SK-N-SH (cell line): ENCODE measurements around the gene ARHGAP8. TPM values are rescaled to one million over a fixed set of nuclear protein-coding genes. Genes with fewer than 3 reads are reported as not detected.
"Not testable (repeated sequence)": the region's sequence is repeated elsewhere in the genome, so short reads cannot be mapped to it uniquely, and the experiment has no call there.

ENCODE experiments used
- CTCF ChIA-PET: fragments of 300-600, 350-600 bp; formaldehyde crosslinking; extraction: SDS; loops from one replicate; lab custom pipeline; 2021; lab: Yijun Ruan, JAX
- POLR2A ChIA-PET: fragments of 350-600 bp; sonication (Branson Sonifier 250); formaldehyde crosslinking; extraction: SDS; loops from one replicate; lab custom pipeline; 2020; ENCODE audit warnings: antibody characterized with exemption, inconsistent platforms; lab: Yijun Ruan, JAX
- DNase-seq: peaks from one replicate; pipeline ENCODE4 v3.0.0; 2012
- H2AFZ ChIP-seq: fragments of 200-600 bp; sonication (generic); 2 replicates; pipeline ENCODE4 v1.8.1; 2016; ENCODE audit warnings: antibody characterized with exemption, mild to moderate bottlenecking, low read depth
- H3F3A ChIP-seq: fragments of 200-600 bp; sonication (generic); replicated peaks from 2 replicates; pipeline ENCODE3; 2016; ENCODE audit warnings: antibody characterized with exemption, mild to moderate bottlenecking; ENCODE audit not compliant: insufficient read depth
- H3K27ac ChIP-seq, 2 experiments: fragments of 200-500 bp in 1 of 2; fragments of 200-600 bp in 1 of 2; sonication (Bioruptor generic) in 1 of 2; sonication (generic), shearing (Covaris generic) in 1 of 2; 2 replicates each; pipeline versions ENCODE4 v1.5.1 to v1.6.1; 2014 to 2016; ENCODE audit warnings: low read depth in 2 of 2, inconsistent platforms in 1 of 2, low read length in 1 of 2, mild to moderate bottlenecking in 1 of 2, mixed read lengths in 1 of 2
- H3K27me3 ChIP-seq: fragments of 200-600 bp; sonication (generic), shearing (Covaris generic); 2 replicates; pipeline ENCODE4 v1.6.1; 2016; ENCODE audit warnings: mixed run types; ENCODE audit not compliant: insufficient read depth
- H3K36me3 ChIP-seq, 2 experiments: fragments of 200-500 bp in 1 of 2; fragments of 200-600 bp in 1 of 2; sonication (Bioruptor generic) in 1 of 2; sonication (generic) in 1 of 2; replicated peaks in 1 of 2; 2 replicates each; pipeline versions ENCODE3 to v1.5.1; 2014 to 2016; ENCODE audit warnings: low read length in 1 of 2, mild to moderate bottlenecking in 1 of 2; ENCODE audit not compliant: insufficient read depth in 2 of 2, control insufficient read depth in 1 of 2
- H3K4me1 ChIP-seq, 2 experiments: fragments of 200-500 bp in 1 of 2; fragments of 200-600 bp in 1 of 2; sonication (Bioruptor generic) in 1 of 2; sonication (generic), shearing (Covaris generic) in 1 of 2; 2 replicates each; pipeline versions ENCODE4 v1.5.1 to v1.6.1; 2014 to 2016; ENCODE audit warnings: low read depth in 1 of 2, low read length in 1 of 2, mixed run types in 1 of 2; ENCODE audit not compliant: insufficient read depth in 2 of 2, control insufficient read depth in 1 of 2
- H3K4me2 ChIP-seq: fragments of 200-600 bp; sonication (generic), shearing (Covaris generic); 2 replicates; pipeline ENCODE4 v1.6.1; 2017; ENCODE audit warnings: mixed run types
- H3K4me3 ChIP-seq, 2 experiments: fragments of 200-500 bp in 1 of 2; fragments of 200-600 bp in 1 of 2; sonication (Bioruptor generic) in 1 of 2; sonication (generic), shearing (Covaris generic) in 1 of 2; 2 replicates each; pipeline versions ENCODE4 v1.5.1 to v1.8.1; 2014 to 2016; ENCODE audit warnings: low read depth in 2 of 2, inconsistent platforms in 1 of 2, low read length in 1 of 2, mild to moderate bottlenecking in 1 of 2, mixed read lengths in 1 of 2, moderate library complexity in 1 of 2
- H3K79me2 ChIP-seq: fragments of 200-600 bp; sonication (generic); 2 replicates; pipeline ENCODE4 v1.8.1; 2017; ENCODE audit warnings: mild to moderate bottlenecking; ENCODE audit not compliant: insufficient read depth
- H3K9ac ChIP-seq: fragments of 200-600 bp; sonication (generic); 2 replicates; pipeline ENCODE4 v1.6.1; 2017; ENCODE audit warnings: mixed run types
- H3K9me2 ChIP-seq: fragments of 200-600 bp; sonication (generic); 2 replicates; pipeline ENCODE4 v1.6.1; 2017; ENCODE audit warnings: mixed run types
- H3K9me3 ChIP-seq: fragments of 200-600 bp; sonication (generic); 2 replicates; pipeline ENCODE4 v1.6.1; 2017; ENCODE audit warnings: mixed run types, mild to moderate bottlenecking, moderate library complexity
- H4K20me1 ChIP-seq: fragments of 200-600 bp; sonication (generic); 2 replicates; pipeline ENCODE4 v1.6.1; 2017; ENCODE audit warnings: mild to moderate bottlenecking, mixed run types; ENCODE audit not compliant: insufficient read depth
- EZH2phosphoT487 ChIP-seq: fragments of 200-600 bp; sonication (generic); IDR thresholded peaks from 2 replicates; pipeline ENCODE4 v1.6.1; 2017; ENCODE audit warnings: low read depth, mixed run types, mild to moderate bottlenecking, antibody characterized with exemption, moderate library complexity, borderline replicate concordance
- FOSL2 ChIP-seq: IDR thresholded peaks from 2 replicates; pipeline ENCODE4 v1.4.0; 2012; ENCODE audit warnings: low read depth, mild to moderate bottlenecking, moderate library complexity, borderline replicate concordance
- GATA2 ChIP-seq: sonication (generic); formaldehyde crosslinking; IDR thresholded peaks from 2 replicates; pipeline ENCODE4 v1.5.0; 2020; ENCODE audit warnings: mild to moderate bottlenecking, missing genetic modification reagents
- NRF1 ChIP-seq: IDR thresholded peaks from 2 replicates; pipeline ENCODE4 v1.6.1; 2012; ENCODE audit warnings: low read depth, mild to moderate bottlenecking, low read length
- RFX5 ChIP-seq: IDR thresholded peaks from 2 replicates; pipeline ENCODE4 v1.6.1; 2012; ENCODE audit warnings: mild to moderate bottlenecking, improper control_type of control experiment, low read length
- SIN3A ChIP-seq: IDR thresholded peaks from 2 replicates; pipeline ENCODE4 v1.6.1; 2012; ENCODE audit warnings: low read depth, mild to moderate bottlenecking, low read length, moderate library complexity, borderline replicate concordance
- TEAD4 ChIP-seq: IDR thresholded peaks from 2 replicates; pipeline ENCODE4 v1.4.0; 2012; ENCODE audit warnings: mild to moderate bottlenecking, borderline replicate concordance; ENCODE audit not compliant: insufficient read depth
- WGBS: methylation state at CpG from one replicate; pipeline ENCODE4 v1.1.6; 2017; ENCODE audit warnings: low lambda C conversion rate; 5-methylcytosine and 5-hydroxymethylcytosine counted together
- polyA plus RNA-seq, 3 experiments: library from polyadenylated mRNA; depleted of rRNA; stranded (reverse); fragments of >200 nt; gene quantifications; 2 replicates each; pipeline ENCODE4 v1.2.3, GENCODE V29; 2012
- TF ChIP-seq, protein P1 (sequence below): fragments of 150-350 bp; IDR thresholded peaks from 2 replicates; pipeline ENCODE4 v1.6.1; 2016; ENCODE audit warnings: mild to moderate bottlenecking, low read depth, low read length
- TF ChIP-seq, protein P2 (sequence below): IDR thresholded peaks from 2 replicates; pipeline ENCODE4 v1.4.0; 2012; ENCODE audit warnings: low read depth

The ARHGAP8 gene
- polyA plus RNA-seq, 1 of the 3 experiments (the other 2 are of a cell fraction): 0.08 TPM

DNA sequence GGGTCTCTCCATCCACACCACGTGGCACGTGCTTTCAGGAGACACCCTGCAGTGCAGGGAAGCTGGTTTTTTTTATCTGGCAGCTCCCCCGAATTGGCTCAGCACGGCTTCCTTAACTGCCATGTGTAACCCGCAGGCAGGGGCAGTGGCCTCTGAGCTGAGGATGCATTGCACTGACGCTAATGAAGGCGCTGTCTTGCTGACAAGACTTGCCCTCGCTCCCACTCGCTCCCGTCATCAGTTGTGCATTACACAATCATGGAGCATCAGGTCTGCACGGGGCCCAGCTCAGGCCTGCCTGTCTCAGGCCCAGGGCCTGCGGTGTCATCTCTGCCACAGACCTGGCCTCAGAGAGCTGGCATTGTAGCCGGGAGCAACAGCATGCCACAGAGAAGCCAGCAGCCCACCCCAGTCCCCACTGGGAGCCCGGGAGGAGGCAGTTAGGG lies 95.9 kb downstream of the ARHGAP8 start (continued):
- TF ChIP-seq, protein P1, sequence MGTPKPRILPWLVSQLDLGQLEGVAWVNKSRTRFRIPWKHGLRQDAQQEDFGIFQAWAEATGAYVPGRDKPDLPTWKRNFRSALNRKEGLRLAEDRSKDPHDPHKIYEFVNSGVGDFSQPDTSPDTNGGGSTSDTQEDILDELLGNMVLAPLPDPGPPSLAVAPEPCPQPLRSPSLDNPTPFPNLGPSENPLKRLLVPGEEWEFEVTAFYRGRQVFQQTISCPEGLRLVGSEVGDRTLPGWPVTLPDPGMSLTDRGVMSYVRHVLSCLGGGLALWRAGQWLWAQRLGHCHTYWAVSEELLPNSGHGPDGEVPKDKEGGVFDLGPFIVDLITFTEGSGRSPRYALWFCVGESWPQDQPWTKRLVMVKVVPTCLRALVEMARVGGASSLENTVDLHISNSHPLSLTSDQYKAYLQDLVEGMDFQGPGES: no peak
- no peak for TF ChIP-seq SIN3A
- TF ChIP-seq FOSL2: no peak
- TF ChIP-seq EZH2phosphoT487: no peak

DNA sequence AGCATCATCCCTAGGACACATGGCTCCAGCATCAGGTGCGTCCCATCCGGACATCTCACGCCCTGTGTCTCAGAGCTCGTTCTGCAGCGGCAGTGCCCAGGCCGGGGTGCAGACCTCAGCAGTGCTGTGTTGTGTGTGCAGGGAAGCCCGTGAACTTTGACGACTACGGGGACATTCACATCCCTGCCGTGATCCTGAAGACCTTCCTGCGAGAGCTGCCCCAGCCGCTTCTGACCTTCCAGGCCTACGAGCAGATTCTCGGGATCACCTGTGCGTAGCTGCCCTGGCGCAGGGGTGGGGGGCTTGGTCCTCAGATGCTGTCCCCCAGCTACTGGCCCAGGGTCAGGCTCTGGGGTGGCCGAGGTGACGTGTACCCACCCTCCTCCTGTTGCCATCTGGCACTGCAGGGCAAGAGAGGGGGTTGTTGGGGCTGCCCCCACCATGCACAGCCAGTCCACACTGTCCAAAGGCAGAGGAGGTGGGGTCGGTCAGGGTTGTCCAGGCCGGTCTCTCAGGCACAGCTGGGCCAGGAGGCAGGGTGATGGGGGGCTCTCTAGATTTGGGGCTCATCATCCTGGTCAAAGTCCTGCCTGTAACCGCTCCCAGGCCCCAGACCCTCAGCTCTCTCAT lies 96.5 kb downstream of the ARHGAP8 start:
- Histone ChIP-seq H3K4me1 (peaks cover 0 to 19% of the 10 kb centered on the region in 2 experiments; a peak in 1 of 4 replicates), H3K9me3 (no peaks in the 10 kb centered on the region), H3F3A (no peaks in the 10 kb centered on the region), H3K4me3 (no peak overlapping the region), H3K79me2 (no peaks in the 10 kb centered on the region), H3K4me2 (no peak overlapping the region), H2AFZ (no peak overlapping the region), H3K9me2 (no peaks in the 10 kb centered on the region), H3K36me3 (no peaks in the 10 kb centered on the region), H4K20me1 (no peaks in the 10 kb centered on the region), H3K27me3 (no peaks in the 10 kb centered on the region), H3K27ac (no peak overlapping the region), H3K9ac (no peak overlapping the region)
- CTCF ChIA-PET: interaction anchor here (1.4 kb wide), 1 partner anchor 28 kb away, joined by 3 read pairs; no protein-coding TSS in a partner anchor
- no peak for TF ChIP-seq TEAD4
- no peak for DNase-seq
- WGBS: 44% methylated on average over 3 of the region's 21 CpGs
- POLR2A ChIA-PET: no interaction called here

DNA sequence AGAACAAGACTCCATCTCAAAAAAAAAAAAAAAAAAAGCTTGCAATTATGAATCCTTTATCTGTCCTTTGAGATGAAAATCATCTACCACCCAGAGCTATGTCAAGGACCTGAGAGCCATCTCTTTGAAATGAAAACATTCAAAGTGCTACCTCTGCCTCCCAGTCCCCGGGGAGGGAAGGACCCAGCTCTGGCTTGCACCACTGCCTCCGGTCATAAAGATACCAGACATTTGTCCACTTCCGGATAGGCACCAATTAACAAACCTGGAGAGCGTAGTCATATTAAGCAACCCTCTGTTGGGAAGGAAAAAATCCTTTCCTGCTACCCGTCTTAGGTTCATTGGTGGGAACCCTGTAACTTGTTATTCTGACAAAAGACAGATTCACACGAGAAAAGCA lies 98.6 kb downstream of the ARHGAP8 start:
- H3K9me3 ChIP-seq: no peaks in the 10 kb centered on the region
- WGBS: 50% methylated on average over 6 of the region's 6 CpGs
- no peaks in the 10 kb centered on the region for H3K9me2 ChIP-seq
- H2AFZ ChIP-seq: no peak overlapping the region
- DNase-seq: peak; percentile 65
- no peaks in the 10 kb centered on the region for H3K36me3 ChIP-seq
- H3F3A ChIP-seq: no peaks in the 10 kb centered on the region
- no peak overlapping the region for H3K4me2 ChIP-seq
- no peak overlapping the region for H3K27ac ChIP-seq
- TF ChIP-seq NRF1 (no peak), GATA2 (CRISPR knock-in tag) (0 out of 2 replicates have a peak, but pooled peaks have one; percentile 15), RFX5 (no peak)
- TF ChIP-seq, protein P2, sequence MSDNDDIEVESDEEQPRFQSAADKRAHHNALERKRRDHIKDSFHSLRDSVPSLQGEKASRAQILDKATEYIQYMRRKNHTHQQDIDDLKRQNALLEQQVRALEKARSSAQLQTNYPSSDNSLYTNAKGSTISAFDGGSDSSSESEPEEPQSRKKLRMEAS: no peak
- TF ChIP-seq, all 33 proteins: peak for 1
- ChIA-PET POLR2A (no interaction called here), CTCF (no interaction called here)
- H3K4me3 ChIP-seq: no peak overlapping the region
- peaks cover 0 to 19% of the 10 kb centered on the region in 2 experiments; a peak in 1 of 4 replicates for H3K4me1 ChIP-seq
- no peaks in the 10 kb centered on the region for H3K79me2 ChIP-seq
- no peaks in the 10 kb centered on the region for H4K20me1 ChIP-seq
- H3K27me3 ChIP-seq: no peaks in the 10 kb centered on the region
- H3K9ac ChIP-seq: no peak overlapping the region

DNA sequence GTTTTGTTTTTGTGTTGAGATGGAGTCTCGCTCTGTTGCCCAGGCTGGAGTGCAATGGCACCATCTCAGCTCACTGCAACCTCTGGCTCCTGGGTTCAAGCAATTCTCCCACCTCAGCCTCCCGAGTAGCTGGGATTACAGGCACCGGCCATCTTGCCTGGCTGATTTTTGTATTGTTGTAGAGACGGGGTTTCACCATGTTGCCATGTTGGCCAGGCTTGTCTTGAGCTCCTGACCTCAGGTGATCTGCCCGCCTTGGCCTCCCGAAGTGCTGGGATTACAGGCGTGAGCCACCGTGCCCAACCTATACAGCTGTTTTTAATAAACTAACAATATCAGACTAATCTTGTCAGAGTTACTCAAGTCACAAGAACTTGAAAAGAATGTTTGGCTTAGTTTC lies 102.3 kb downstream of the ARHGAP8 start:
- H3K36me3 ChIP-seq, DNase-seq, H3K4me1 ChIP-seq, H3F3A ChIP-seq, H3K4me2 ChIP-seq, POLR2A ChIA-PET, H3K9ac ChIP-seq, H3K9me2 ChIP-seq, H4K20me1 ChIP-seq, H3K4me3 ChIP-seq, H3K27me3 ChIP-seq, H3K79me2 ChIP-seq, H3K9me3 ChIP-seq, H3K27ac ChIP-seq, H2AFZ ChIP-seq: not testable (repeated sequence)
- CTCF ChIA-PET: interaction anchor here (1.3 kb wide), 1 partner anchor 10 kb away, joined by 4 read pairs; no protein-coding TSS in a partner anchor
- 67% methylated on average over 7 of the region's 8 CpGs for WGBS
